Hepatocyte (in vitro differentiated cells): Measurements from ENCODE around the gene AQP11. TPM values are rescaled to one million over a fixed set of nuclear protein-coding genes. Genes with fewer than 3 reads are reported as not detected.

Experiments used
- DNase-seq: peaks from one replicate; pipeline ENCODE4 v3.0.0-alpha.2; 2016; ENCODE audit warnings: low spot score
- H2AFZ ChIP-seq: fragments of 200-600 bp; sonication (generic); 2 replicates; pipeline ENCODE4 v1.6.0; 2016; ENCODE audit warnings: antibody characterized with exemption, mild to moderate bottlenecking
- H3K27ac ChIP-seq: fragments of 200-600 bp; sonication (generic); 2 replicates; pipeline ENCODE4 v1.5.1; 2016; ENCODE audit warnings: mild to moderate bottlenecking
- H3K27me3 ChIP-seq: fragments of 200-600 bp; sonication (generic); 2 replicates; pipeline ENCODE4 v1.6.1; 2016
- H3K36me3 ChIP-seq: fragments of 200-600 bp; sonication (generic); replicated peaks from 2 replicates; pipeline ENCODE4 v1.5.1; 2016; ENCODE audit warnings: low read depth; ENCODE audit not compliant: insufficient read depth
- H3K4me1 ChIP-seq: fragments of 200-600 bp; sonication (generic); 2 replicates; pipeline ENCODE4 v1.5.1; 2016; ENCODE audit warnings: mild to moderate bottlenecking, moderate library complexity; ENCODE audit not compliant: insufficient read depth
- H3K4me2 ChIP-seq: fragments of 200-600 bp; sonication (generic); 2 replicates; pipeline ENCODE4 v1.6.0; 2016
- H3K4me3 ChIP-seq: fragments of 200-600 bp; sonication (generic); 2 replicates; pipeline ENCODE4 v1.5.1; 2016; ENCODE audit warnings: mild to moderate bottlenecking
- H3K79me2 ChIP-seq: fragments of 200-600 bp; sonication (generic); 2 replicates; pipeline ENCODE4 v1.6.0; 2017; ENCODE audit warnings: mild to moderate bottlenecking
- H3K9me2 ChIP-seq: fragments of 200-600 bp; sonication (generic); replicated peaks from 2 replicates; pipeline ENCODE4 v1.6.0; 2017; ENCODE audit warnings: mild to moderate bottlenecking; ENCODE audit not compliant: insufficient read depth
- H3K9me3 ChIP-seq: fragments of 200-600 bp; sonication (generic); 2 replicates; pipeline ENCODE4 v1.5.1; 2016; ENCODE audit warnings: low read depth, mild to moderate bottlenecking
- H4K20me1 ChIP-seq: fragments of 200-600 bp; sonication (generic); 2 replicates; pipeline ENCODE4 v1.6.0; 2016; ENCODE audit warnings: mild to moderate bottlenecking; ENCODE audit not compliant: insufficient read depth, poor library complexity, severe bottlenecking
- CTCF ChIP-seq: fragments of 200-600 bp; sonication (generic); IDR thresholded peaks from 2 replicates; pipeline ENCODE4 v1.5.1; 2016; ENCODE audit warnings: antibody characterized with exemption, mild to moderate bottlenecking; ENCODE audit not compliant: poor library complexity
- EZH2 ChIP-seq: fragments of 200-600 bp; sonication (generic); IDR thresholded peaks from 2 replicates; pipeline ENCODE4 v1.6.1; 2016; ENCODE audit warnings: antibody characterized with exemption, mild to moderate bottlenecking, borderline replicate concordance
- EZH2phosphoT487 ChIP-seq: fragments of 200-600 bp; sonication (generic); IDR thresholded peaks from one replicate; pipeline ENCODE4 v1.6.1; 2018; ENCODE audit warnings: antibody characterized with exemption, mild to moderate bottlenecking, low read depth, moderate library complexity; ENCODE audit not compliant: unreplicated experiment, severe bottlenecking
- WGBS: methylation state at CpG from one replicate; pipeline ENCODE4 v1.1.6; 2016; ENCODE audit warnings: low lambda C conversion rate; ENCODE audit errors: missing lambda C conversion rate; 5-methylcytosine and 5-hydroxymethylcytosine counted together
- polyA plus RNA-seq: library from polyadenylated mRNA; unstranded; fragments of >200 nt; fragmentation: Nextera tagmentation; extraction: Ambion mirVana; gene quantifications from 2 replicates; pipeline ENCODE4 v1.2.1, GENCODE V29; 2016
- total RNA-seq: library from RNA; depleted of rRNA; stranded (reverse); fragments of >200 nt; gene quantifications from 2 replicates; pipeline ENCODE4 v1.2.3, GENCODE V29; 2014

Gene AQP11
- total and polyA plus RNA-seq, 2 experiments from 2014 or later = 6.6 to 13.5 TPM

- no peak overlapping the region for H3K4me2 ChIP-seq
- H3K36me3 ChIP-seq = no peaks in the 10 kb centered on the region
- no peak overlapping the region for H2AFZ ChIP-seq
- H3K4me3 ChIP-seq = no peak overlapping the region
- H3K27ac ChIP-seq = no peak overlapping the region
- H3K79me2 ChIP-seq = no peaks in the 10 kb centered on the region
- TF ChIP-seq CTCF (no peak), EZH2phosphoT487 (no peak), EZH2 (no peak)
- DNase-seq = no peak
- H3K27me3 ChIP-seq = no peaks in the 10 kb centered on the region
- H3K9me3 ChIP-seq = no peaks in the 10 kb centered on the region
- 27% methylated on average over 4 of the region's 4 CpGs for WGBS
- H3K9me2 ChIP-seq = no peaks in the 10 kb centered on the region
- peaks cover 3% of the 10 kb centered on the region for H3K4me1 ChIP-seq
- H4K20me1 ChIP-seq = no peaks in the 10 kb centered on the region
Observed at GRCh38 chr11:77558380-77558779, 31.4 kb upstream of the AQP11 start.

GRCh38 chr11:77559686-77560401, 29.9 kb upstream of the AQP11 start:
- H3K4me3 ChIP-seq = no peak overlapping the region
- H3K27ac ChIP-seq = peak overlapping the region; percentile 85
- no peaks in the 10 kb centered on the region for H3K9me2 ChIP-seq
- H4K20me1 ChIP-seq = no peaks in the 10 kb centered on the region
- peak; percentile 49 for DNase-seq
- TF ChIP-seq EZH2 = no peak
- no peak for TF ChIP-seq EZH2phosphoT487
- TF ChIP-seq CTCF = no peak
- 76% methylated on average over 6 of the region's 6 CpGs for WGBS
- H3K36me3 ChIP-seq = no peaks in the 10 kb centered on the region
- no peaks in the 10 kb centered on the region for H3K9me3 ChIP-seq
- no peak overlapping the region for H3K4me2 ChIP-seq
- peaks cover 3% of the 10 kb centered on the region for H3K4me1 ChIP-seq
- H3K27me3 ChIP-seq = no peaks in the 10 kb centered on the region
- H2AFZ ChIP-seq = no peak overlapping the region
- H3K79me2 ChIP-seq = no peaks in the 10 kb centered on the region

- DNase-seq = peak; percentile 29
- H3K79me2 ChIP-seq = no peaks in the 10 kb centered on the region
- H3K4me1 ChIP-seq = peaks cover 3% of the 10 kb centered on the region
- H3K4me2 ChIP-seq = no peak overlapping the region
- H3K27me3 ChIP-seq = no peaks in the 10 kb centered on the region
- no peaks in the 10 kb centered on the region for H3K9me3 ChIP-seq
- H2AFZ ChIP-seq = no peak overlapping the region
- H3K9me2 ChIP-seq = no peaks in the 10 kb centered on the region
- no peaks in the 10 kb centered on the region for H4K20me1 ChIP-seq
- H3K27ac ChIP-seq = peak overlapping the region; percentile 85
- H3K36me3 ChIP-seq = no peaks in the 10 kb centered on the region
- TF ChIP-seq EZH2phosphoT487 (no peak), EZH2 (no peak), CTCF (no peak)
- H3K4me3 ChIP-seq = no peak overlapping the region
- WGBS = 80% methylated on average over 2 of the region's 2 CpGs
Observed at GRCh38 chr11:77560605-77561004, 29.1 kb upstream of the AQP11 start.
